ENCODE measurements around the gene ROMO1. TPM values are rescaled to one million over a fixed set of nuclear protein-coding genes. Genes with fewer than 3 reads are reported as not detected.

The ROMO1 gene
- total RNA-seq, 1 donor from 2014 or later, result 158 TPM

- no peak overlapping the region for H3K27ac Mint-ChIP-seq (ENCODE audit: unreplicated experiment)
- H3K27me3 Mint-ChIP-seq (ENCODE audit: low read depth), result no peaks in the 10 kb centered on the region
- no peaks in the 10 kb centered on the region for H3K9me3 Mint-ChIP-seq
- no peak overlapping the region for H3K4me3 Mint-ChIP-seq
- DNase-seq (ENCODE audit: low read depth, low spot score), result no peak
- peaks cover 5% of the 10 kb centered on the region for H3K4me1 Mint-ChIP-seq
- H3K36me3 Mint-ChIP-seq (ENCODE audit: low read depth), result peaks cover 3% of the 10 kb centered on the region
- TF ChIP-seq CTCF (conservative IDR thresholded peaks at IDR 0.05), result no peak
Measured at GRCh38 chr20:35669221-35669620, 30.0 kb upstream of the ROMO1 start.

GRCh38 chr20:35669681-35670080 is 29.5 kb upstream of the ROMO1 start:
- H3K4me3 Mint-ChIP-seq, result no peak overlapping the region
- DNase-seq (ENCODE audit: low read depth, low spot score), result no peak
- no peaks in the 10 kb centered on the region for H3K9me3 Mint-ChIP-seq
- H3K27me3 Mint-ChIP-seq (ENCODE audit: low read depth), result no peaks in the 10 kb centered on the region
- TF ChIP-seq CTCF (conservative IDR thresholded peaks at IDR 0.05), result no peak
- H3K4me1 Mint-ChIP-seq, result peaks cover 5% of the 10 kb centered on the region
- peaks cover 3% of the 10 kb centered on the region for H3K36me3 Mint-ChIP-seq (ENCODE audit: low read depth)
- no peak overlapping the region for H3K27ac Mint-ChIP-seq (ENCODE audit: unreplicated experiment)

- no peak for DNase-seq (ENCODE audit: low read depth, low spot score)
- Mint-ChIP-seq H3K9me3 (no peaks in the 10 kb centered on the region), H3K27me3 (ENCODE audit: low read depth) (no peaks in the 10 kb centered on the region), H3K36me3 (ENCODE audit: low read depth) (peaks cover 3% of the 10 kb centered on the region), H3K27ac (ENCODE audit: unreplicated experiment) (no peak overlapping the region), H3K4me3 (no peak overlapping the region), H3K4me1 (no peaks in the 10 kb centered on the region)
- TF ChIP-seq CTCF (conservative IDR thresholded peaks at IDR 0.05), result no peak
Measured at GRCh38 chr20:35673884-35674283, 25.3 kb upstream of the ROMO1 start.

GRCh38 chr20:35674921-35675320 is 24.3 kb upstream of the ROMO1 start:
- Mint-ChIP-seq H3K27me3 (ENCODE audit: low read depth) (no peaks in the 10 kb centered on the region), H3K4me1 (no peaks in the 10 kb centered on the region), H3K4me3 (no peak overlapping the region), H3K27ac (ENCODE audit: unreplicated experiment) (no peak overlapping the region), H3K9me3 (no peaks in the 10 kb centered on the region), H3K36me3 (ENCODE audit: low read depth) (peaks cover 3% of the 10 kb centered on the region)
- DNase-seq (ENCODE audit: low read depth, low spot score), result no peak
- TF ChIP-seq CTCF (conservative IDR thresholded peaks at IDR 0.05), result no peak

GRCh38 chr20:35680452-35681183 is 18.6 kb upstream of the ROMO1 start:
- Mint-ChIP-seq H3K4me3 (no peak overlapping the region), H3K9me3 (no peaks in the 10 kb centered on the region)

More at GRCh38 chr20:35680452-35681183, 18.6 kb upstream of the ROMO1 start:
- DNase-seq (ENCODE audit: low read depth, low spot score), result no peak
- Mint-ChIP-seq H3K36me3 (ENCODE audit: low read depth) (peaks cover 2% of the 10 kb centered on the region), H3K27me3 (ENCODE audit: low read depth) (no peaks in the 10 kb centered on the region), H3K27ac (ENCODE audit: unreplicated experiment) (no peak overlapping the region), H3K4me1 (peaks cover 3% of the 10 kb centered on the region)
- no peak for TF ChIP-seq CTCF (conservative IDR thresholded peaks at IDR 0.05)

Data from neural crest cell (in vitro differentiated cells).